K562 (cell line): ENCODE results near the gene GPR108. TPM values are rescaled to one million over a fixed set of nuclear protein-coding genes. Genes with fewer than 3 reads are reported as not detected.

ENCODE experiments used
- ATAC-seq: fragments of 200-7000 bp; cut with Tn5 transposase; 3 replicates; pipeline ENCODE4 v1.9.1; 2020; ENCODE audit warnings: moderate library complexity
- BruUV-seq: library from RNA; stranded (reverse); fragments of 400-500 nt; replicated peaks from 2 replicates; lab custom pipeline; 2021; lab: Mats Ljungman, UMichigan
- CTCF ChIA-PET: fragments of 300-600 bp; formaldehyde crosslinking; extraction: SDS; loops from one replicate; lab custom pipeline; 2021; ENCODE audit warnings: low intra/inter-chr PET ratio; lab: Yijun Ruan, JAX
- POLR2A ChIA-PET: fragments of 300-600, 350-650 bp; sonication (Branson Sonifier 250); formaldehyde crosslinking; extraction: SDS; loops from one replicate; lab custom pipeline; 2021; ENCODE audit warnings: antibody characterized with exemption, inconsistent platforms; lab: Yijun Ruan, JAX
- DNase-seq, 4 experiments: peaks; one replicate each; pipeline versions ENCODE4 v3.0.0 to v3.0.0-alpha.2; 2011 to 2018; ENCODE audit warnings: low spot score in 3 of 4, mixed read lengths in 3 of 4; ENCODE audit errors: extremely low read depth in 1 of 4
- FAIRE-seq: peaks from 2 replicates; lab custom pipeline; 2011; peaks lifted over from hg19 to GRCh38; lab: Jason Lieb, UNC
- H2AFZ ChIP-seq: 2 replicates; pipeline ENCODE4 v1.6.0; 2011; ENCODE audit warnings: low read depth, low read length, control low read depth, inconsistent platforms
- H3K27ac ChIP-seq: fragments of 200-600 bp; 3 replicates; pipeline ENCODE4 v1.8.0; 2011; ENCODE audit warnings: low read depth, mild to moderate bottlenecking, control low read depth, inconsistent platforms, low read length, moderate library complexity, mixed read lengths; ENCODE audit errors: extremely low read depth
- H3K27me3 ChIP-seq, 2 experiments: fragments of 300-600 bp in 1 of 2; 2 replicates in 1 of 2; 3 replicates in 1 of 2; pipeline versions ENCODE4 v1.6.0 to v1.8.0; 2011; ENCODE audit warnings: inconsistent platforms in 2 of 2, low read length in 2 of 2, mild to moderate bottlenecking in 1 of 2, mixed read lengths in 1 of 2, moderate library complexity in 1 of 2; ENCODE audit not compliant: control insufficient read depth in 2 of 2, insufficient read depth in 2 of 2
- H3K36me3 ChIP-seq: fragments of 300-600 bp; 3 replicates; pipeline ENCODE4 v1.8.0; 2011; ENCODE audit warnings: mild to moderate bottlenecking, low read length, inconsistent platforms; ENCODE audit not compliant: control insufficient read depth, insufficient read depth
- H3K4me1 ChIP-seq, 2 experiments: fragments of 200-600 bp in 1 of 2; replicated peaks in 1 of 2; 2 replicates in 1 of 2; 3 replicates in 1 of 2; pipeline versions ENCODE4 v1.5.1 to v1.8.0; 2011; ENCODE audit warnings: inconsistent platforms in 2 of 2, low read length in 2 of 2, mild to moderate bottlenecking in 1 of 2, mixed read lengths in 1 of 2, moderate library complexity in 1 of 2; ENCODE audit not compliant: control insufficient read depth in 2 of 2, insufficient read depth in 2 of 2
- H3K4me2 ChIP-seq: 2 replicates; pipeline ENCODE4 v1.6.1; 2011; ENCODE audit warnings: low read length, control low read depth, inconsistent platforms, mixed read lengths; ENCODE audit not compliant: insufficient read depth
- H3K4me3 ChIP-seq: fragments of 200-600 bp; sonication (generic), shearing (Covaris generic); 2 replicates; pipeline ENCODE4 v1.5.1; 2016; ENCODE audit warnings: control low read depth, inconsistent platforms
- H3K79me2 ChIP-seq: fragments of 200-600 bp; 3 replicates; pipeline ENCODE4 v1.8.0; 2011; ENCODE audit warnings: low read length, inconsistent platforms; ENCODE audit not compliant: control insufficient read depth, insufficient read depth
- H3K9ac ChIP-seq, 2 experiments: 2 replicates each; pipeline versions ENCODE4 v1.6.0 to v1.6.1; 2011; ENCODE audit warnings: low read depth in 2 of 2, low read length in 2 of 2, control low read depth in 1 of 2, inconsistent platforms in 1 of 2, mild to moderate bottlenecking in 1 of 2, mixed read lengths in 1 of 2; ENCODE audit not compliant: insufficient read depth in 1 of 2
- H3K9me1 ChIP-seq: one replicate; pipeline ENCODE4 v1.6.0; 2011; ENCODE audit warnings: inconsistent platforms, mild to moderate bottlenecking, low read length, moderate library complexity; ENCODE audit not compliant: control insufficient read depth, insufficient read depth
- H3K9me3 ChIP-seq: replicated peaks from 2 replicates; pipeline ENCODE4 v1.5.1; 2011; ENCODE audit warnings: low read depth, low read length, inconsistent platforms; ENCODE audit not compliant: control insufficient read depth, insufficient read depth
- H4K20me1 ChIP-seq: replicated peaks from 2 replicates; pipeline ENCODE4 v1.6.1; 2011; ENCODE audit warnings: low read length, inconsistent platforms, mixed read lengths; ENCODE audit not compliant: control insufficient read depth, insufficient read depth
- ATF1 ChIP-seq, 2 experiments: fragments of 450-650 bp in 1 of 2; IDR thresholded peaks; 2 replicates each; pipeline ENCODE4 v1.6.1; 2016; ENCODE audit warnings: missing compliant biosample characterization in 1 of 2, missing genetic modification characterization in 1 of 2
- ATF2 ChIP-seq: sonication (generic); formaldehyde crosslinking; IDR thresholded peaks from 2 replicates; pipeline ENCODE4 v1.8.1; 2022; ENCODE audit warnings: missing genetic modification reagents
- BCOR ChIP-seq: fragments of 450-650 bp; IDR thresholded peaks from 2 replicates; pipeline ENCODE4 v1.6.1; 2016
- C11orf30 ChIP-seq: fragments of 450-650 bp; IDR thresholded peaks from 2 replicates; pipeline ENCODE4 v1.6.1; 2016; ENCODE audit warnings: low read depth, mild to moderate bottlenecking
- E2F1 ChIP-seq: sonication (generic); formaldehyde crosslinking; IDR thresholded peaks from 2 replicates; pipeline ENCODE4 v1.8.1; 2023; ENCODE audit warnings: mild to moderate bottlenecking, missing genetic modification reagents, moderate library complexity
- HDAC2 ChIP-seq: fragments of 450-650 bp; IDR thresholded peaks from 2 replicates; pipeline ENCODE4 v1.6.1; 2016; ENCODE audit warnings: mild to moderate bottlenecking
- HNRNPLL ChIP-seq: fragments of 200-400 bp; formaldehyde crosslinking; IDR thresholded peaks from 2 replicates; pipeline ENCODE4 v1.6.1; 2017; ENCODE audit warnings: low read length, low read depth, mild to moderate bottlenecking; ENCODE audit not compliant: poor library complexity, severe bottlenecking
- MECOM ChIP-seq: fragments of 250-450 bp; sonication (Bioruptor Pico); IDR thresholded peaks from 2 replicates; pipeline ENCODE4 v1.8.0; 2022; ENCODE audit warnings: inconsistent platforms
- MEIS2 ChIP-seq: fragments of 450-650 bp; IDR thresholded peaks from 2 replicates; pipeline ENCODE4 v1.6.1; 2014; ENCODE audit warnings: mild to moderate bottlenecking; ENCODE audit not compliant: partially characterized antibody
- MIER1 ChIP-seq: fragments of 450-650 bp; IDR thresholded peaks from 2 replicates; pipeline ENCODE4 v1.6.1; 2016; ENCODE audit warnings: antibody characterized with exemption, mild to moderate bottlenecking, low read depth
- PHF20 ChIP-seq: fragments of 450-650 bp; IDR thresholded peaks from 2 replicates; pipeline ENCODE4 v1.6.1; 2018; ENCODE audit not compliant: partially characterized antibody
- POLR2A ChIP-seq: fragments of 450-650 bp; conservative IDR thresholded peaks from 2 replicates; pipeline ENCODE4 v1.6.1; 2016
- POLR2AphosphoS2 ChIP-seq: IDR thresholded peaks from 2 replicates; pipeline ENCODE4 v1.6.1; 2012; ENCODE audit warnings: low read length, improper control_type of control experiment
- POLR2H ChIP-seq: IDR thresholded peaks from 2 replicates; pipeline ENCODE4 v1.6.1; 2016; ENCODE audit warnings: missing genetic modification characterization, low read depth, mild to moderate bottlenecking, control low read depth, missing compliant biosample characterization, moderate library complexity
- SRF ChIP-seq, 2 experiments: fragments of 250-450, 450-650 bp in 1 of 2; sonication (Bioruptor Pico) in 1 of 2; sonication (generic) in 1 of 2; formaldehyde crosslinking; IDR thresholded peaks; 2 replicates each; pipeline versions ENCODE4 v1.5.0 to v1.5.1; 2020 to 2022; ENCODE audit warnings: mild to moderate bottlenecking in 1 of 2, missing genetic modification reagents in 1 of 2
- SRSF3 ChIP-seq: fragments of 200-400 bp; formaldehyde crosslinking; IDR thresholded peaks from 2 replicates; pipeline ENCODE4 v1.6.1; 2016; ENCODE audit warnings: mild to moderate bottlenecking, low read length, moderate library complexity; ENCODE audit not compliant: insufficient read depth
- TSC22D4 ChIP-seq: fragments of 450-650 bp; IDR thresholded peaks from 2 replicates; pipeline ENCODE4 v1.6.1; 2016; ENCODE audit warnings: missing genetic modification characterization, missing biosample characterization, control low read depth
- U2AF1 ChIP-seq: fragments of 200-400 bp; formaldehyde crosslinking; optimal IDR thresholded peaks from 2 replicates; pipeline ENCODE3; 2017; ENCODE audit warnings: mild to moderate bottlenecking, low read depth, low read length, moderate library complexity
- ZBTB17 ChIP-seq: fragments of 450-650 bp; formaldehyde crosslinking; IDR thresholded peaks from 2 replicates; pipeline ENCODE4 v1.4.0; 2020; ENCODE audit warnings: mild to moderate bottlenecking
- ZBTB43 ChIP-seq: sonication (generic); formaldehyde crosslinking; IDR thresholded peaks from 2 replicates; pipeline ENCODE4 v1.8.0; 2023; ENCODE audit warnings: mild to moderate bottlenecking, missing genetic modification reagents
- ZNF121 ChIP-seq: sonication (generic); formaldehyde crosslinking; conservative IDR thresholded peaks from 2 replicates; pipeline ENCODE4 v1.8.0; 2022; ENCODE audit warnings: missing genetic modification reagents
- WGBS: fragments of 100-300 bp; shearing (Covaris generic); methylation state at CpG from one replicate; pipeline ENCODE4 v1.1.6; 2016; ENCODE audit warnings: low coverage, mixed read lengths; ENCODE audit not compliant: insufficient coverage; ENCODE audit errors: missing lambda C conversion rate; 5-methylcytosine and 5-hydroxymethylcytosine counted together
- in situ Hi-C: fragments of 300-500 bp; cut with MboI; formaldehyde crosslinking; loops from 4 replicates; pipeline ENCODE4 v1.15.0; 2018; ENCODE audit warnings: inconsistent platforms, mixed read lengths
- intact Hi-C: fragments of 100-400 bp; cut with micrococcal nuclease; formaldehyde crosslinking; loops from 2 replicates; pipeline ENCODE4 v1.14.2; 2022
- polyA plus RNA-seq, 8 experiments: library from polyadenylated mRNA; depleted of rRNA in 4 of 8; stranded (reverse) in 5 of 8; unstranded in 3 of 8; fragments of >200 nt; fragmentation: Nextera tagmentation in 2 of 8; fragmentation: Illumina TruSeq in 1 of 8; extraction: Ambion mirVana in 2 of 8; extraction: Trizol in 1 of 8; gene quantifications; 2 replicates each; pipeline versions ENCODE4 v1.2.1 to v1.2.3, GENCODE V29; 2011 to 2014; ENCODE audit warnings: inconsistent platforms in 1 of 8, missing spikeins in 1 of 8
- total RNA-seq, 7 experiments: library from RNA; depleted of rRNA in 6 of 7; stranded (reverse); fragments of >200 nt in 6 of 7; fragmentation: Illumina TruSeq in 2 of 7; extraction: Trizol in 2 of 7; gene quantifications; 2 replicates each; pipeline versions ENCODE4 v1.2.1 to v1.2.3, GENCODE V29; 2011 to 2021; ENCODE audit warnings: low replicate concordance in 1 of 7

Gene GPR108
- total and polyA plus RNA-seq, 9 of the 15 experiments (the other 6 are each of a cell fraction or from before 2014, with no cell fraction given), result 2.4 to 33.2 (median 24.4) TPM

- H3K4me1 ChIP-seq, result peaks cover 9 to 36% of the 10 kb centered on the region in 2 experiments
- peak overlapping the region; percentile 95 for H2AFZ ChIP-seq
Measured at GRCh38 chr19:6768236-6768785, 30.9 kb upstream of the GPR108 start.

More at GRCh38 chr19:6768236-6768785, 30.9 kb upstream of the GPR108 start:
- BruUV-seq, result no TSS peak
- Histone ChIP-seq H3K27ac (no peak overlapping the region), H3K4me3 (no peak overlapping the region), H3K4me2 (peak overlapping the region; percentile 91), H3K9me1 (peaks cover 4% of the 10 kb centered on the region), H3K9me3 (no peaks in the 10 kb centered on the region), H3K79me2 (peaks cover 20% of the 10 kb centered on the region), H3K36me3 (no peaks in the 10 kb centered on the region), H3K27me3 (no peaks in the 10 kb centered on the region), H3K9ac (peak overlapping the region in 1 of 2 experiments; percentile 81; a peak in 1 of 4 replicates), H4K20me1 (no peaks in the 10 kb centered on the region)
- no peak for FAIRE-seq
- ChIA-PET POLR2A (no interaction called here), CTCF (no interaction called here)
- ATAC-seq, result no peak
- no peak for DNase-seq
- in situ Hi-C loops, result no loop called here
- intact Hi-C loops, result loop anchor here (10.0 kb wide), 1 partner anchor 96 kb away; no protein-coding TSS in a partner anchor
- 65% methylated on average over 8 of the region's 8 CpGs for WGBS
- TF ChIP-seq ATF2 (CRISPR knock-in tag), result no peak
- TF ChIP-seq POLR2A, result no peak
- no peak for TF ChIP-seq HNRNPLL
- TF ChIP-seq MECOM, result no peak
- TF ChIP-seq HDAC2, result 0 out of 2 replicates have a peak, but pooled peaks have one; percentile 4
- TF ChIP-seq POLR2AphosphoS2, result no peak
- TF ChIP-seq E2F1 (CRISPR knock-in tag), result no peak
- TF ChIP-seq POLR2H, result no peak
- TF ChIP-seq ATF1 (CRISPR knock-in tag; IDR thresholded peaks at IDR 0.05), result no peak
- peak; percentile 61; the same call in 1 of the 2 replicates for TF ChIP-seq ATF1 (tag; IDR thresholded peaks at IDR 0.05)
- no peak for TF ChIP-seq U2AF1
- TF ChIP-seq TSC22D4, result no peak
- peak; percentile 5; the same call in 1 of the 2 replicates for TF ChIP-seq BCOR
- TF ChIP-seq ZBTB43 (CRISPR knock-in tag), result no peak
- no peak for TF ChIP-seq C11orf30
- TF ChIP-seq PHF20, result no peak
- no peak for TF ChIP-seq MIER1
- TF ChIP-seq ZNF121 (CRISPR knock-in tag), result peak; percentile 94
- TF ChIP-seq SRF (CRISPR knock-in tag; IDR thresholded peaks at IDR 0.05), result no peak
- TF ChIP-seq ZBTB17 (CRISPR knock-in tag), result no peak
- no peak for TF ChIP-seq SRSF3
- no peak for TF ChIP-seq MEIS2
